Rectal smooth muscle tissue (tissue), 1 donor: ENCODE measurements around the gene PACSIN1.

Source experiments
- H3K27ac ChIP-seq: one replicate; pipeline ENCODE4 v1.7.0; 2013; ENCODE audit warnings: low read depth, low read length, inconsistent platforms
- H3K27me3 ChIP-seq: one replicate; pipeline ENCODE4 v1.7.0; 2013; ENCODE audit warnings: low read length; ENCODE audit not compliant: control insufficient read depth, insufficient read depth
- H3K36me3 ChIP-seq: one replicate; pipeline ENCODE4 v1.7.0; 2013; ENCODE audit warnings: low read length; ENCODE audit not compliant: control insufficient read depth, insufficient read depth
- H3K4me1 ChIP-seq: one replicate; pipeline ENCODE4 v1.7.0; 2013; ENCODE audit warnings: low read length; ENCODE audit not compliant: control insufficient read depth, insufficient read depth
- H3K4me3 ChIP-seq: one replicate; pipeline ENCODE4 v1.7.0; 2013; ENCODE audit warnings: low read length
- H3K9ac ChIP-seq: one replicate; pipeline ENCODE4 v1.7.0; 2013; ENCODE audit warnings: low read length

PACSIN1 gene

DNA sequence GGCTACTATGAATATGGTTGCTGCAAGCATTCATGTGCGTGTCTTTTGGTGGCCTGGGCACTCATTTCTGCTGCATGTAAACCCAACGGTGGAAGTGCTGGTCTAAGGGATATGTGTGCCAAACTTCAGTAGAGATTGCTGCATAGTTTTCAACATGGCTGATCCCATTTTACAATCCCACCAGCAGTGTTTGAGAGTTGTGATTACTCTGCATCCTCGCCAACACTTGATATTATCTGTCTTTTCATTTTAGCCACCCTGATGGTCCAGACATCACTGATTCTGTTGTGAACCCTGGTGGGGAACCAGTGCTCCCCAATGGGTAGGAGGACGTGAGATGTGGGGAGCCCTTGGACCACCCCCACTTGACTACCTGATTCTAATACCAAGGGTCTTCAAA is 27.5 kb downstream of the PACSIN1 start:
- H3K4me1 ChIP-seq = peaks cover 9% of the 10 kb centered on the region

DNA sequence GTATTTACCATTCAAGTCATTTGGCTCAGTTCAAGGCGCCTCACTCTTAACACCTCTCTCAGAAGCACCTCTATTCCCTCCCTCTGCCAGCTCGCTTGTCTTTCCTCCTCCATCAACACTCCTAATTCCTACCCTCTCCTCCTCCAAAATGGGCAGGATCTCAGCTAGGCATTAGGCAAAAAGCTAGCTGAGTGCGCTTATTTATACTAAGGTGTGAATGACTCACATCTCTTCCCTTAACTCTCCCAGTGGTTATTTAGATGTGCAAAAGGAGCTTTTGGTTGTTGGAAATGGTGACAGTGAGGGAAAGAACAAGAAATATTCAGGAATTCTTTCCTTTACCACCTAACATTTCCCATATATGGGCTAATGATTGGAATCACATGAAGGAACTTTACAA is 29.1 kb downstream of the PACSIN1 start:
- Histone ChIP-seq H3K9ac (no peak overlapping the region), H3K27ac (no peak overlapping the region), H3K4me3 (no peak overlapping the region), H3K4me1 (peaks cover 9% of the 10 kb centered on the region), H3K36me3 (no peaks in the 10 kb centered on the region), H3K27me3 (no peaks in the 10 kb centered on the region)

More for the DNA sequence above, 27.5 kb downstream of the PACSIN1 start:
- H3K27me3 ChIP-seq = no peaks in the 10 kb centered on the region
- H3K36me3 ChIP-seq = no peaks in the 10 kb centered on the region
- no peak overlapping the region for H3K4me3 ChIP-seq
- no peak overlapping the region for H3K27ac ChIP-seq
- no peak overlapping the region for H3K9ac ChIP-seq

GRCh38 chr6:34496103-34496685 is 30.3 kb downstream of the PACSIN1 start:
- H3K4me1 ChIP-seq = peaks cover 2% of the 10 kb centered on the region
- no peak overlapping the region for H3K27ac ChIP-seq
- no peaks in the 10 kb centered on the region for H3K27me3 ChIP-seq
- no peaks in the 10 kb centered on the region for H3K36me3 ChIP-seq
- H3K4me3 ChIP-seq = no peak overlapping the region
- no peak overlapping the region for H3K9ac ChIP-seq

GRCh38 chr6:34497411-34497810 is 31.5 kb downstream of the PACSIN1 start:
- H3K4me3 ChIP-seq = no peak overlapping the region
- no peaks in the 10 kb centered on the region for H3K36me3 ChIP-seq
- H3K27me3 ChIP-seq = no peaks in the 10 kb centered on the region
- no peak overlapping the region for H3K27ac ChIP-seq
- no peaks in the 10 kb centered on the region for H3K4me1 ChIP-seq
- no peak overlapping the region for H3K9ac ChIP-seq

DNA sequence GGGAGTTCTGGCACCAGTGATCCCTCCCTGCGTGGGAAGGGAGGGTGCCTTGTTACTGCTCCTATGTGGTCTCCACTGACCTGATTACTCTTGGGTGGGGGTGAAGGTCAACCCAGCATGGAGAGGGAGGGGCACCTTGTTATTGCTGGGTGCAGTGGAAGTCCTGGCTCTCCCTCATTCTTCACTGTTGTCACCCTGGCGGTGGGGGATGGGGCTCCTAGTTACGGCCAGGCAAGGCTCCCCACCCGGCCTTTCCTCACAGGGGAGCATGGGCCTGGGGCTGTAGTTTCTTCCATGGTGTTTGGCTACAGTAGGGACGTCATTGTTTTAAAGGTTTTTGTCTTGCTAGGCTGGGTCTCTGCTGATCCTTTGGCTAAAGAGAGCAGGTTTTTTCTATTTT is 40.8 kb downstream of the PACSIN1 start:
- Histone ChIP-seq H3K27me3 (no peaks in the 10 kb centered on the region), H3K27ac (no peak overlapping the region), H3K9ac (no peak overlapping the region)

GRCh38 chr6:34508425-34508824 is 42.5 kb downstream of the PACSIN1 start:
- no peak overlapping the region for H3K4me3 ChIP-seq
- H3K4me1 ChIP-seq = no peaks in the 10 kb centered on the region
- H3K27ac ChIP-seq = no peak overlapping the region
- H3K36me3 ChIP-seq = no peaks in the 10 kb centered on the region
- no peak overlapping the region for H3K9ac ChIP-seq
- no peaks in the 10 kb centered on the region for H3K27me3 ChIP-seq

More for the DNA sequence above, 40.8 kb downstream of the PACSIN1 start:
- Histone ChIP-seq H3K4me3 (no peak overlapping the region), H3K36me3 (no peaks in the 10 kb centered on the region), H3K4me1 (no peaks in the 10 kb centered on the region)

DNA sequence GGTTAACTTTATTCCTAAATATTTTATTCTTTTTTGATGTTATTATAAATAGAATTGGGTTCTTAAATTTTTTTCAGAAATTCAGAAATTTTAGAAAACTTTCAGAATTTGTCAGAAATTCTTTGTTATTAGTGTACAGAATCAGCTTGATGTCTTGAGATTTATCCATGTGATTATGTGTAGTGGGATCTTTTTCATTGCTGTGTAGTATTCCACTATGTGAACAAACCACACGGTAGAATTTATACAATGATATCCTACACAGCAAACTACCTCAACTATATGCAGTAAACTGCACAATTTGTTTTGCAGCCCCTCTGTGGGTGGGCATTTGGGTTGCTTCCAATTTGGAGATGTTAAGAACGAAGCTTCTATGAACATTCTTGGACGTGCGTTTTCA is 43.9 kb downstream of the PACSIN1 start:
- Histone ChIP-seq H3K36me3 (no peaks in the 10 kb centered on the region), H3K4me3 (no peak overlapping the region), H3K9ac (no peak overlapping the region), H3K27me3 (no peaks in the 10 kb centered on the region), H3K27ac (no peak overlapping the region), H3K4me1 (no peaks in the 10 kb centered on the region)

GRCh38 chr6:34510299-34510698 is 44.4 kb downstream of the PACSIN1 start:
- Histone ChIP-seq H3K36me3 (no peaks in the 10 kb centered on the region), H3K4me1 (no peaks in the 10 kb centered on the region), H3K4me3 (no peak overlapping the region), H3K27me3 (peaks cover 2% of the 10 kb centered on the region), H3K27ac (no peak overlapping the region), H3K9ac (no peak overlapping the region)

DNA sequence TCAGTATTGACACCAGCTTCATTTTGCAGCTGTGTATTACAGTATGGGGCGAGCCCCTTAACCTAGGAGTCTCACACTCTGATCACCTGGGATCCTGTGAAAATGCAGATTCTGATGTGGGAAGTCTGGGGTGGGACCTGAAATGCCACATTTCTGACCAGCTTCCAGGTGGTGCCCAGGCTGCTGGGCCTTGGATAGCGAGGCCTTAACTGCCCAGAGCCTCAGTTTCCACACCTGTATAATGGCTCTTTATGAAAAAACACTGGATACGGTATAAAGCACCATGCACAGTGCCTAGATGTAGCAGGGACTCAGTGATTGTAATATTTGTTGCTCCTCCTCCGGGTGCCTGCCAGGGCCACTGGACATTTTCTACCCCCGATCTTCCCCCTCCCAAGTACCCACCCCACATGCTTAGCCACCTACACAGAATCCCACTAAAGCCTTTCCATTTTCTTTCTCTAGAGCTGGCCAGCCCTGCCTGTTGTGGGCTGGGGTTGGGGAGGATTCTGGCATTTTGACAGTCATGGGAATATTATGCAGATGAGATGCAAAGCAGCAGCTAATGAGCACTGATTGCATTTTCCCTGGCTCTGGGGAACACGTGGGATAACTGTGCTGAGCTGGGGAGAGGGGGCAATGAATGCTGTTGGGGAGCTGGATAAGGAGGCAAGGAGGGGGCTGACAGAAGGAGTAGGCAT is 45.5 kb downstream of the PACSIN1 start:
- Histone ChIP-seq H3K9ac (no peak overlapping the region), H3K27me3 (peaks cover 4% of the 10 kb centered on the region), H3K36me3 (no peaks in the 10 kb centered on the region), H3K4me3 (no peak overlapping the region), H3K4me1 (no peaks in the 10 kb centered on the region), H3K27ac (no peak overlapping the region)

DNA sequence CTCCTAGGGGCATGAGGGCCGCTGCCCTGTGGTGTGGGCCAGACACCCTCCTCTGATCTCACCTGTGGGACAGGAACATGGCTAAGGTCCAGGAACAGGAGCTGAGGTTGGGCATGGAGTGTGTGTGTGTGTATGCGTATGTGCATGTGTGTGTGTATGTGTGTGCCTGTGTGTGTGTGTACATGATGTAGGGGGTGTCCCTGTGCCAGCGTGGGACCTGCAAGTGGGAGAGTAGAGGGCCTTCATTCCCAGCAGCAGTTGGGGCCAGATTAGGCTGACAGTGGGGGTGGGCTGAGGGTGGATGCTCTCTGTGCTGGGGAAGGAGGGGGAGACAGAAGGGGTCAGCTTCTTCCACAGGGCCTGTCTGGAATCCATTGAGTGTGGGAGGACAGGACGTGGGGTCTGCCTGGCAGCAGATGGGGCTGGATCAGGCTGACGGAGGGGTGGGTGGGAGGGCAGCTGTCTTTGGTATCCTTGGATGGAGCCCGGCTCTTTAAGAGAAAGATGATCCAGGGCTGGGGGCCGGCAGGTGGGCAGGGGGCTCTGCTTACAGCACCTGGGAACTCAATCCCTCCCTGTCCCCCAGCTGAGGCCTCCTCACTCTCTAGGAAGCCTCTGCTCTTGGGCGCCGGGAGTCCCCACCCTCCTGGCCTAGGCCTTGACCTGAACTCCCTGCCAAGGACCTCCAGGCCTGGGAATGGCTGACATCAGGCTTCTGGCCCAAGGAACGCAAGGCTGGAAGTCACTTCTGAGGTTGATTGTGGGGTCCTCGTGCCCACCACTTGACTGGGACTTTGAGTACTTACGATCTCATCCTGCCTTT is 46.2 kb downstream of the PACSIN1 start:
- Histone ChIP-seq H3K36me3 (no peaks in the 10 kb centered on the region), H3K27me3 (peaks cover 4% of the 10 kb centered on the region), H3K27ac (no peak overlapping the region), H3K4me3 (no peak overlapping the region), H3K4me1 (no peaks in the 10 kb centered on the region), H3K9ac (no peak overlapping the region)

DNA sequence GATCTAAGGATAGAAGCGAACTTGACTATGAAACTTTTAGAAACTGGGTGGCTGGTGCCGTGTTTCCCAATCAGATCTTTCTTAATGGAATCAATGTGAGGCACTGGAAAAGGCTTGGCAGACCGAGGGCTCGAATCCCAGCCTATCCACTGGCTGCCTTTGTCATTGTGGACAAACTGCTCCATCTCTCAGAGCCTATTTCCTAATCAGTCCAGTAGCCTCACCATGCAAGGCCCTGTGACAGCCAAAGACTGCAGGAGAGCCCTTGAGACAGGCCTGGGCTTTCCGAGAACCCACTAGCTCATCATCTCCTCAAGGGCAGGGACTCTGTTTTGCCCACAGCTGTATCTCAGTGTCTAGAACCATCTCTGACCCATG is 46.9 kb downstream of the PACSIN1 start:
- peaks cover 4% of the 10 kb centered on the region for H3K27me3 ChIP-seq
- H3K27ac ChIP-seq = no peak overlapping the region
- no peaks in the 10 kb centered on the region for H3K4me1 ChIP-seq
- no peaks in the 10 kb centered on the region for H3K36me3 ChIP-seq
- no peak overlapping the region for H3K4me3 ChIP-seq
- no peak overlapping the region for H3K9ac ChIP-seq

DNA sequence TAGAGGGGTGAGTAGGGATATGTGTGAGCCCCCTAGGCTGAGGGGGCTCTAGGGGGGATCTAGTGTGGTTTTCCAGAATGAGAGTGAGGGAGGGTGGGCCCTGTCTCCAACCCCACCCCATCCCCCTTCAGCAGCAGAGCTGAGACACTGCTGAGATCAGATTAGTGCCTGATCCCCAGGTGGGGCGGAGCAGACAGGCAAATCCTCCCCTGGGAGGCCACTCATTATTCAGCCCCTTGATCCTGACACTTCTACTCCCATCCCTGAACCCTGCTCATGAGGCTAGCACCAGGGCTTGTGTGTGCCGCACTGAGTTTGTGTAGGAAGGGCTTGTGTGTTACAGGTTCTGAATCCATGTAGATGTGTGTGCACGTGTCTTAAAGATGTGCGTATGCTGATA is 47.8 kb downstream of the PACSIN1 start:
- no peaks in the 10 kb centered on the region for H3K4me1 ChIP-seq
- no peak overlapping the region for H3K9ac ChIP-seq
- no peak overlapping the region for H3K27ac ChIP-seq
- H3K36me3 ChIP-seq = no peaks in the 10 kb centered on the region
- H3K27me3 ChIP-seq = peaks cover 4% of the 10 kb centered on the region
- H3K4me3 ChIP-seq = no peak overlapping the region
